Gastrocnemius medialis (tissue), 4 donors: ENCODE data around the gene SLC5A2.

Experiments used
- POLR2A ChIP-seq, 2 donors: fragments of 450-650 bp; IDR thresholded peaks; one replicate each; pipeline ENCODE4 v1.6.1; 2017; ENCODE audit warnings: antibody characterized with exemption in 2 of 2, mild to moderate bottlenecking in 2 of 2, moderate library complexity in 2 of 2
- TF ChIP-seq, protein P1 (sequence below), 5 experiments: fragments of 450-650 bp in 3 of 5; fragments of 200-600 bp in 2 of 5; sonication (generic) in 2 of 5; IDR thresholded peaks in 4 of 5; conservative IDR thresholded peaks in 1 of 5; 1 replicate in 4 of 5; 2 replicates in 1 of 5; pipeline ENCODE4 v1.5.1; 2016 to 2019; ENCODE audit warnings: antibody characterized with exemption in 5 of 5, mild to moderate bottlenecking in 3 of 5, moderate library complexity in 3 of 5

DNA sequence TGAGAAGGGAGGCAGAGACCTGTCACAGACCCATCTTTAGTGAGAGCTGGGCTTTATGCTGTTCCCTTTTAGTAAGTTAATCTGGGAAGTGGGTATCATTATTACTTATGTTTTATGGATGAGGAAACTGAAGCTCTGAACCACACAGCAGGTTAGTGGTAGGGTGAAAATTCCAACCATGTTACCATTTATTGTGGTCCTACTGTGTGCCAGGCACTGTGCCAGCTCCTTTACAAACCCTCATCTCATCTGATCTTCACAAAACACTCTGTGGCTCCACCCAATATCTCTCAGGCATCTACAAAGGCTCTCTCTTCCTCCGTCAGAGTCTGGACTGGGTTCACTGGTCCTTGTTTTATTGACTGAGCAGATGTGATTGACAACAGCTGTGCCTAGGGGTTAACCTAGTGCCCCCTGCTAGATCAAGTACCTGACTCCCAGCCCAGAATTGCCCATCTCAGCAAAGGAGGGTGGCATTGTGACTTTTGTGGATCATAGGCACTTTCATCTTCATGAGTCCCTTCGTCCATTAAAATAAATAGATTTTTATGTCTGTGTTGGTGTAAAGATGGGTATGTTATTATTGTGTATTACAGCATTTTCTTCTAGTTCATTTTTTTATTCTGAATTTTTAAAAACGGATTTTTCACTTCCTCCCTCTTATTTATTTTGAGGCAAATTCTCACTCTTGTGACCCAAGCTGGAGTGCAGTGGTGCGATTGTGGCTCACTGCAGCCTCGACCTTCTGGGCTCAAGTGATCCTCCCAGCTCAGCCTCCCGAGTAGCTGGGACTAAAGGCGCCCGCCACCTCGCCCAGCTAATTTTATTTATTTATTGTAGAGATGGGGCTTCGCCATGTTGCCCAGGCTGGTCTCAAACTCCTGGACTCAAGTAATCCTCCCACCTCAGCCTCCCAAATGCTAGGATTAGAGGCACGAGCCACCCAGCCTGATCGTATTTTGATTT is 7.9 kb upstream of the SLC5A2 start:
- no peak for TF ChIP-seq POLR2A (IDR thresholded peaks at IDR 0.05)
- TF ChIP-seq, protein P1, sequence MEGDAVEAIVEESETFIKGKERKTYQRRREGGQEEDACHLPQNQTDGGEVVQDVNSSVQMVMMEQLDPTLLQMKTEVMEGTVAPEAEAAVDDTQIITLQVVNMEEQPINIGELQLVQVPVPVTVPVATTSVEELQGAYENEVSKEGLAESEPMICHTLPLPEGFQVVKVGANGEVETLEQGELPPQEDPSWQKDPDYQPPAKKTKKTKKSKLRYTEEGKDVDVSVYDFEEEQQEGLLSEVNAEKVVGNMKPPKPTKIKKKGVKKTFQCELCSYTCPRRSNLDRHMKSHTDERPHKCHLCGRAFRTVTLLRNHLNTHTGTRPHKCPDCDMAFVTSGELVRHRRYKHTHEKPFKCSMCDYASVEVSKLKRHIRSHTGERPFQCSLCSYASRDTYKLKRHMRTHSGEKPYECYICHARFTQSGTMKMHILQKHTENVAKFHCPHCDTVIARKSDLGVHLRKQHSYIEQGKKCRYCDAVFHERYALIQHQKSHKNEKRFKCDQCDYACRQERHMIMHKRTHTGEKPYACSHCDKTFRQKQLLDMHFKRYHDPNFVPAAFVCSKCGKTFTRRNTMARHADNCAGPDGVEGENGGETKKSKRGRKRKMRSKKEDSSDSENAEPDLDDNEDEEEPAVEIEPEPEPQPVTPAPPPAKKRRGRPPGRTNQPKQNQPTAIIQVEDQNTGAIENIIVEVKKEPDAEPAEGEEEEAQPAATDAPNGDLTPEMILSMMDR (IDR thresholded peaks at IDR 0.05 in 4 of 5, conservative IDR thresholded peaks at IDR 0.05 in 1 of 5), result no peak
